ENCODE data around the gene HDAC5. TPM values are rescaled to one million over a fixed set of nuclear protein-coding genes. Genes with fewer than 3 reads are reported as not detected.

Gene HDAC5
- total RNA-seq, 1 experiment from 2014 or later: 25.9 TPM

DNA sequence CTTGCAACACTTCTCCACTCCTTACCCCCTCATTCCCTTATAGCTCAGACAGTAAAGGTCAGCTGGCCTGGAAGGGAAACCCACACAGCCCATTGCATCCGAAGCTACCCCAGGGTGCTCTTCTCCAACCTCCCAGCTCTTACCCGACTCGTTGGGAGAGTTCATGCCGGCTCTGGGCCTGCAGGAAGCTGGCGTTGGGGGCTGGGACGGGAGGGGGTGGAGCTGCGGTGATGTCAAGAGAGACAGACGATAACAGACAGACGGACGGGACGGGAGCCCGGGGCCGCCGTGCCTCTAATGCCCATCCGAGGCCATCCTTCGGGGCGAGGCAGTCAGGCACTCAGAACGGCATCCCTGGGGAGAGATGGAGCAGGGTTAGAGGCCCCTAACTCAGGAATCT, 6.1 kb downstream of the HDAC5 start:
- Mint-ChIP-seq H3K27me3 (ENCODE audit: insufficient read depth, unreplicated experiment) (no peaks in the 10 kb centered on the region), H3K27ac (ENCODE audit: unreplicated experiment) (no peak overlapping the region), H3K4me1 (ENCODE audit: low read depth, unreplicated experiment) (peaks cover 2% of the 10 kb centered on the region), H3K36me3 (ENCODE audit: insufficient read depth, unreplicated experiment) (no peaks in the 10 kb centered on the region), H3K4me3 (ENCODE audit: unreplicated experiment) (no peak overlapping the region), H3K9me3 (ENCODE audit: unreplicated experiment) (no peaks in the 10 kb centered on the region)
- Histone ChIP-seq H3K27me3 (replicated peaks; ENCODE audit: control insufficient read depth, insufficient read depth, low read length) (no peaks in the 10 kb centered on the region), H3K4me1 (peaks cover under 1% of the 10 kb centered on the region; the same call in 1 of the 2 replicates), H3K36me3 (ENCODE audit: control insufficient read depth, insufficient read depth, low read length) (no peaks in the 10 kb centered on the region), H3K4me3 (ENCODE audit: low read depth, low read length) (no peak overlapping the region), H3K9me3 (no peaks in the 10 kb centered on the region)
- ChIA-PET CTCF (interaction anchor here (0.8 to 2.9 kb wide), 3 partner anchors 14 to 51 kb away, joined by 4 to 38 read pairs (median 17); no protein-coding TSS in a partner anchor), POLR2A (no interaction called here)
- intact Hi-C loops (cut with micrococcal nuclease; ENCODE audit: unreplicated experiment): no loop called here
- no peak for DNase-seq
- TF ChIP-seq, protein P1, sequence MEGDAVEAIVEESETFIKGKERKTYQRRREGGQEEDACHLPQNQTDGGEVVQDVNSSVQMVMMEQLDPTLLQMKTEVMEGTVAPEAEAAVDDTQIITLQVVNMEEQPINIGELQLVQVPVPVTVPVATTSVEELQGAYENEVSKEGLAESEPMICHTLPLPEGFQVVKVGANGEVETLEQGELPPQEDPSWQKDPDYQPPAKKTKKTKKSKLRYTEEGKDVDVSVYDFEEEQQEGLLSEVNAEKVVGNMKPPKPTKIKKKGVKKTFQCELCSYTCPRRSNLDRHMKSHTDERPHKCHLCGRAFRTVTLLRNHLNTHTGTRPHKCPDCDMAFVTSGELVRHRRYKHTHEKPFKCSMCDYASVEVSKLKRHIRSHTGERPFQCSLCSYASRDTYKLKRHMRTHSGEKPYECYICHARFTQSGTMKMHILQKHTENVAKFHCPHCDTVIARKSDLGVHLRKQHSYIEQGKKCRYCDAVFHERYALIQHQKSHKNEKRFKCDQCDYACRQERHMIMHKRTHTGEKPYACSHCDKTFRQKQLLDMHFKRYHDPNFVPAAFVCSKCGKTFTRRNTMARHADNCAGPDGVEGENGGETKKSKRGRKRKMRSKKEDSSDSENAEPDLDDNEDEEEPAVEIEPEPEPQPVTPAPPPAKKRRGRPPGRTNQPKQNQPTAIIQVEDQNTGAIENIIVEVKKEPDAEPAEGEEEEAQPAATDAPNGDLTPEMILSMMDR (IDR thresholded peaks at IDR 0.05; ENCODE audit: insufficient read depth in 1 of 2, low read depth in 1 of 2, low read length in 1 of 2, severe bottlenecking in 1 of 2, unreplicated experiment in 1 of 2): no peak
- no TSS peak for BruUV-seq (replicated peaks)

DNA sequence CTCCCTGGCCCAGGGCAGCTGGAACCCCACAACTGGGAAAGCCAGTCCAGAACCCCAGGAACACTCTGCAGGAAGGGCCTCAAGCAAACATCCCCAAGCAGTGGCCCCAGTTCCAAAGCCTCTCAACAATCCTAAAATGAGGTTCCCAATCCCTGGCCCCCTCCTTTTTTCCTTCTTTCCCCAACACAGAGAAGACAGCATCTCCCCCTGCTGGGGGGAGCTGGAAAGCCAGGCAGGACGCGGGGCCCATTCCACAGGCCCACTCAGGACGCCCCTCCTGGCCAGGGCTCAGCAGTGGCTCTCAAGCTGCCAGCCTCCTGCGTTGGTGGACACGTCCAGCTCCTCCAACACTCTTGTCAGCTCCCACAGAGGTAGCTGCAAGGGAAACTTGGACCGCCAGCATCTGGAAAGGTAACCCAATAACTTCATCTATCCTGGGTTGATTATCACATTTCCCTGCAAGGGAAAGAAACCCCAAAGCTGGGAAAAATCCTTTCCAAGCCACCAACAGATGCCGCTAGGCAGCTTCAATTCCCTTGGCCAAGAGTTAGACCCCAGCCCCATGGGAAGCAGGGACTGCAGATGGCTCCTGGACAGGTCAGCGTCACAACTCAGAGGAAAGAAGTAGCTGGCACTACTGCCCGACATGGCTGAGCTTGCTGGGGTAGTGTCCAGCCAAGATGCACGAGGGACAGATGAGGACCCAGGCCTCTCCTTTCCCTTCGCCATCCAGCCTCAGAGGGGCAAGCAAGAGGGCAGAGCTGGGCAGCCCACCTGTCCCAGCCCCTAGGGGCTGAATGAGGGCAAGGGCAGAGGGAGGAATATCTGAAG, 7.6 kb downstream of the HDAC5 start:
- H3K36me3 ChIP-seq (ENCODE audit: control insufficient read depth, insufficient read depth, low read length): no peaks in the 10 kb centered on the region

More for the DNA sequence above, 7.6 kb downstream of the HDAC5 start:
- ChIA-PET CTCF (interaction anchor here (0.6 to 2.9 kb wide), 15 partner anchors 8 to 152 kb away, joined by 3 to 38 read pairs (median 4); partner anchors contain the start of genes HDAC5 and TMUB2), POLR2A (interaction anchor here (0.8 kb wide), 1 partner anchor 46 kb away, joined by 9 read pairs; the partner anchor contains the start of gene G6PC3)
- no peaks in the 10 kb centered on the region for H3K4me1 Mint-ChIP-seq (ENCODE audit: low read depth, unreplicated experiment)
- H3K4me3 ChIP-seq (ENCODE audit: low read depth, low read length): no peak overlapping the region
- peak in 1 of 2 experiments; percentile 74 for DNase-seq
- no TSS peak for BruUV-seq (replicated peaks)
- no peaks in the 10 kb centered on the region for H3K27me3 Mint-ChIP-seq (ENCODE audit: insufficient read depth, unreplicated experiment)
- intact Hi-C loops (cut with micrococcal nuclease; ENCODE audit: unreplicated experiment): no loop called here
- TF ChIP-seq, protein P1 (IDR thresholded peaks at IDR 0.05; ENCODE audit: insufficient read depth in 1 of 2, low read depth in 1 of 2, low read length in 1 of 2, severe bottlenecking in 1 of 2, unreplicated experiment in 1 of 2): peak; percentile 86 to 92
- no peak overlapping the region for H3K4me3 Mint-ChIP-seq (ENCODE audit: unreplicated experiment)
- no peaks in the 10 kb centered on the region for H3K27me3 ChIP-seq (replicated peaks; ENCODE audit: control insufficient read depth, insufficient read depth, low read length)
- H3K36me3 Mint-ChIP-seq (ENCODE audit: insufficient read depth, unreplicated experiment): no peaks in the 10 kb centered on the region
- no peak overlapping the region for H3K27ac Mint-ChIP-seq (ENCODE audit: unreplicated experiment)
- H3K4me1 ChIP-seq: no peaks in the 10 kb centered on the region
- H3K9me3 ChIP-seq: no peaks in the 10 kb centered on the region
- no peaks in the 10 kb centered on the region for H3K9me3 Mint-ChIP-seq (ENCODE audit: unreplicated experiment)

Measured in Caco-2 (cell line).